ENCODE results near the gene ABCD2.

GRCh38 chr12:39606712-39607423 lies 12.7 kb downstream of the ABCD2 start:
- TF ChIP-seq, protein P1, sequence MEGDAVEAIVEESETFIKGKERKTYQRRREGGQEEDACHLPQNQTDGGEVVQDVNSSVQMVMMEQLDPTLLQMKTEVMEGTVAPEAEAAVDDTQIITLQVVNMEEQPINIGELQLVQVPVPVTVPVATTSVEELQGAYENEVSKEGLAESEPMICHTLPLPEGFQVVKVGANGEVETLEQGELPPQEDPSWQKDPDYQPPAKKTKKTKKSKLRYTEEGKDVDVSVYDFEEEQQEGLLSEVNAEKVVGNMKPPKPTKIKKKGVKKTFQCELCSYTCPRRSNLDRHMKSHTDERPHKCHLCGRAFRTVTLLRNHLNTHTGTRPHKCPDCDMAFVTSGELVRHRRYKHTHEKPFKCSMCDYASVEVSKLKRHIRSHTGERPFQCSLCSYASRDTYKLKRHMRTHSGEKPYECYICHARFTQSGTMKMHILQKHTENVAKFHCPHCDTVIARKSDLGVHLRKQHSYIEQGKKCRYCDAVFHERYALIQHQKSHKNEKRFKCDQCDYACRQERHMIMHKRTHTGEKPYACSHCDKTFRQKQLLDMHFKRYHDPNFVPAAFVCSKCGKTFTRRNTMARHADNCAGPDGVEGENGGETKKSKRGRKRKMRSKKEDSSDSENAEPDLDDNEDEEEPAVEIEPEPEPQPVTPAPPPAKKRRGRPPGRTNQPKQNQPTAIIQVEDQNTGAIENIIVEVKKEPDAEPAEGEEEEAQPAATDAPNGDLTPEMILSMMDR (IDR thresholded peaks at IDR 0.05; ENCODE audit: poor library complexity, severe bottlenecking) = no peak
- TF ChIP-seq REST (IDR thresholded peaks at IDR 0.05; ENCODE audit: borderline replicate concordance) = no peak
- TF ChIP-seq EZH2 (IDR thresholded peaks at IDR 0.05; ENCODE audit: borderline replicate concordance, insufficient read depth, low read length, poor library complexity, severe bottlenecking) = no peak
- no peak for TF ChIP-seq TAF1 (IDR thresholded peaks at IDR 0.05; ENCODE audit: low read depth)
- TF ChIP-seq RAD21 (conservative IDR thresholded peaks at IDR 0.05) = no peak
- TF ChIP-seq POLR2AphosphoS5 (IDR thresholded peaks at IDR 0.05) = no peak
- no peak for TF ChIP-seq MXI1 (conservative IDR thresholded peaks at IDR 0.05; ENCODE audit: poor library complexity, severe bottlenecking)
